Ovary (tissue), 3 donors: ENCODE results near the gene CCDC148.

Experiments used
- EP300 ChIP-seq: sonication (generic); formaldehyde crosslinking; IDR thresholded peaks from one replicate; pipeline ENCODE4 v1.6.1; 2017; ENCODE audit warnings: antibody characterized with exemption
- POLR2A ChIP-seq: fragments of 450-650 bp; IDR thresholded peaks from one replicate; pipeline ENCODE4 v1.6.1; 2017; ENCODE audit warnings: antibody characterized with exemption, mild to moderate bottlenecking, moderate library complexity
- TF ChIP-seq, protein P1 (sequence below), 3 donors: fragments of 450-650 bp in 2 of 3; fragments of 200-600 bp in 1 of 3; IDR thresholded peaks; one replicate each; pipeline versions ENCODE4 v1.5.1 to v1.8.0; 2016 to 2022; ENCODE audit warnings: antibody characterized with exemption in 3 of 3, mild to moderate bottlenecking in 1 of 3
- donor health status: DM: no; HTN: no; CAD: no.

DNA sequence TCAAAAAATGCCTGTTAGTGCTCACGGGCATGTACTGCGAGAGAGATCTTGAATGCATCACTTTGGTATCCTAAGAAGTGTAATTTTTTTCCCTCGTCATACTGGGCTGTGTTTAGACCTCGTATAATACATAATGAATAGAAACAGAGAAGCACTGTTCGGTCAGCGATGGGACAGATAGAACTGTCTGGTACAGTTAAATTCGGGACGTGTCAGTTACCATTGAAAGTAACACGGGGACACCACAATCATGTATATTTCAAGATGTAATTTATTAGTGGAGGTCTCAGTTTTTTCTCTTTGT lies 2.0 kb upstream of the CCDC148 start:
- TF ChIP-seq, protein P1, sequence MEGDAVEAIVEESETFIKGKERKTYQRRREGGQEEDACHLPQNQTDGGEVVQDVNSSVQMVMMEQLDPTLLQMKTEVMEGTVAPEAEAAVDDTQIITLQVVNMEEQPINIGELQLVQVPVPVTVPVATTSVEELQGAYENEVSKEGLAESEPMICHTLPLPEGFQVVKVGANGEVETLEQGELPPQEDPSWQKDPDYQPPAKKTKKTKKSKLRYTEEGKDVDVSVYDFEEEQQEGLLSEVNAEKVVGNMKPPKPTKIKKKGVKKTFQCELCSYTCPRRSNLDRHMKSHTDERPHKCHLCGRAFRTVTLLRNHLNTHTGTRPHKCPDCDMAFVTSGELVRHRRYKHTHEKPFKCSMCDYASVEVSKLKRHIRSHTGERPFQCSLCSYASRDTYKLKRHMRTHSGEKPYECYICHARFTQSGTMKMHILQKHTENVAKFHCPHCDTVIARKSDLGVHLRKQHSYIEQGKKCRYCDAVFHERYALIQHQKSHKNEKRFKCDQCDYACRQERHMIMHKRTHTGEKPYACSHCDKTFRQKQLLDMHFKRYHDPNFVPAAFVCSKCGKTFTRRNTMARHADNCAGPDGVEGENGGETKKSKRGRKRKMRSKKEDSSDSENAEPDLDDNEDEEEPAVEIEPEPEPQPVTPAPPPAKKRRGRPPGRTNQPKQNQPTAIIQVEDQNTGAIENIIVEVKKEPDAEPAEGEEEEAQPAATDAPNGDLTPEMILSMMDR (IDR thresholded peaks at IDR 0.05) = no peak
- TF ChIP-seq POLR2A = no peak
- TF ChIP-seq EP300 = no peak
